ENCODE measurements around the gene LZTS2.

GRCh38 chr10:100999742-101000126, at the start of gene LZTS2:
- TF ChIP-seq, protein P1, sequence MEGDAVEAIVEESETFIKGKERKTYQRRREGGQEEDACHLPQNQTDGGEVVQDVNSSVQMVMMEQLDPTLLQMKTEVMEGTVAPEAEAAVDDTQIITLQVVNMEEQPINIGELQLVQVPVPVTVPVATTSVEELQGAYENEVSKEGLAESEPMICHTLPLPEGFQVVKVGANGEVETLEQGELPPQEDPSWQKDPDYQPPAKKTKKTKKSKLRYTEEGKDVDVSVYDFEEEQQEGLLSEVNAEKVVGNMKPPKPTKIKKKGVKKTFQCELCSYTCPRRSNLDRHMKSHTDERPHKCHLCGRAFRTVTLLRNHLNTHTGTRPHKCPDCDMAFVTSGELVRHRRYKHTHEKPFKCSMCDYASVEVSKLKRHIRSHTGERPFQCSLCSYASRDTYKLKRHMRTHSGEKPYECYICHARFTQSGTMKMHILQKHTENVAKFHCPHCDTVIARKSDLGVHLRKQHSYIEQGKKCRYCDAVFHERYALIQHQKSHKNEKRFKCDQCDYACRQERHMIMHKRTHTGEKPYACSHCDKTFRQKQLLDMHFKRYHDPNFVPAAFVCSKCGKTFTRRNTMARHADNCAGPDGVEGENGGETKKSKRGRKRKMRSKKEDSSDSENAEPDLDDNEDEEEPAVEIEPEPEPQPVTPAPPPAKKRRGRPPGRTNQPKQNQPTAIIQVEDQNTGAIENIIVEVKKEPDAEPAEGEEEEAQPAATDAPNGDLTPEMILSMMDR (conservative IDR thresholded peaks at IDR 0.05; ENCODE audit: low read depth, low read length): no peak
- no peak for TF ChIP-seq EZH2 (IDR thresholded peaks at IDR 0.05; ENCODE audit: low read length, unreplicated experiment)

Measured in PC-3 (cell line).